Measurements from ENCODE around the gene FOXP2. TPM values are rescaled to one million over a fixed set of nuclear protein-coding genes. Genes with fewer than 3 reads are reported as not detected.
"Not testable (repeated sequence)": the region's sequence is repeated elsewhere in the genome, so short reads cannot be mapped to it uniquely, and the experiment has no call there.

Gene FOXP2
- total RNA-seq, 3 donors from 2014 or later (not counting 1 experiment from before 2014, with no cell fraction given), result not detected

DNA sequence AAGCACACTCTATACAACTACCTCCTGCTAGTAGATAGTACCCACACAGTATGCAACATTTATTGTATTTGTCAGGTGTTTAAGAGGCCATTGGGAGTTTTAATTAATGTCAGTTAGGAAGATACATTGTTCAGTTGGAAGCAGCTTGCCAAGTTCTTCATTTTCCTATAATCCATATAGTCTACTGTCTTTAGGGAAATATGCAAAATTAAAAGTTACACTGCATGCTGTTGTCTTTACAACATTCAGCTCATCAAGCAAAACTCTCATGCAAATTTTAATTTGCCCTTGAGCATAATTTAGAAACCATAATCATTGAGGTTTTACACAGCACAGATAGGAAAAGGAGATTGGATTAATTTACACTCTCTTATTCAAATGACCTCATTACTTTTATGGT is 17.4 kb downstream of the FOXP2 start:
- H3K27ac ChIP-seq (ENCODE audit: low read length), result no peak overlapping the region
- H3K4me3 ChIP-seq (ENCODE audit: low read length), result no peak overlapping the region
- TF ChIP-seq, protein P1, sequence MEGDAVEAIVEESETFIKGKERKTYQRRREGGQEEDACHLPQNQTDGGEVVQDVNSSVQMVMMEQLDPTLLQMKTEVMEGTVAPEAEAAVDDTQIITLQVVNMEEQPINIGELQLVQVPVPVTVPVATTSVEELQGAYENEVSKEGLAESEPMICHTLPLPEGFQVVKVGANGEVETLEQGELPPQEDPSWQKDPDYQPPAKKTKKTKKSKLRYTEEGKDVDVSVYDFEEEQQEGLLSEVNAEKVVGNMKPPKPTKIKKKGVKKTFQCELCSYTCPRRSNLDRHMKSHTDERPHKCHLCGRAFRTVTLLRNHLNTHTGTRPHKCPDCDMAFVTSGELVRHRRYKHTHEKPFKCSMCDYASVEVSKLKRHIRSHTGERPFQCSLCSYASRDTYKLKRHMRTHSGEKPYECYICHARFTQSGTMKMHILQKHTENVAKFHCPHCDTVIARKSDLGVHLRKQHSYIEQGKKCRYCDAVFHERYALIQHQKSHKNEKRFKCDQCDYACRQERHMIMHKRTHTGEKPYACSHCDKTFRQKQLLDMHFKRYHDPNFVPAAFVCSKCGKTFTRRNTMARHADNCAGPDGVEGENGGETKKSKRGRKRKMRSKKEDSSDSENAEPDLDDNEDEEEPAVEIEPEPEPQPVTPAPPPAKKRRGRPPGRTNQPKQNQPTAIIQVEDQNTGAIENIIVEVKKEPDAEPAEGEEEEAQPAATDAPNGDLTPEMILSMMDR (IDR thresholded peaks at IDR 0.05), result no peak
- H3K4me1 Mint-ChIP-seq, result no peaks in the 10 kb centered on the region
- H3K4me3 Mint-ChIP-seq, result no peak overlapping the region
- ATAC-seq (no peak), DNase-seq (no peak)
- H3K36me3 ChIP-seq (ENCODE audit: control insufficient read depth, insufficient read depth, low read length), result no peaks in the 10 kb centered on the region
- H3K9me3 Mint-ChIP-seq, result peaks cover 4 to 7% of the 10 kb centered on the region in 2 donors
- intact Hi-C loops (cut with micrococcal nuclease), result no loop called here
- H3K9me3 ChIP-seq (ENCODE audit: control insufficient read depth, insufficient read depth, low read length), result no peaks in the 10 kb centered on the region
- no peaks in the 10 kb centered on the region for H3K27me3 ChIP-seq (ENCODE audit: control insufficient read depth, insufficient read depth, low read length)
- no peaks in the 10 kb centered on the region for H3K36me3 Mint-ChIP-seq
- no peaks in the 10 kb centered on the region for H3K27me3 Mint-ChIP-seq (ENCODE audit: low read depth in 2 of 2)
- H3K4me1 ChIP-seq (ENCODE audit: control insufficient read depth, insufficient read depth, low read length), result no peaks in the 10 kb centered on the region
- H3K27ac Mint-ChIP-seq, result no peak overlapping the region

DNA sequence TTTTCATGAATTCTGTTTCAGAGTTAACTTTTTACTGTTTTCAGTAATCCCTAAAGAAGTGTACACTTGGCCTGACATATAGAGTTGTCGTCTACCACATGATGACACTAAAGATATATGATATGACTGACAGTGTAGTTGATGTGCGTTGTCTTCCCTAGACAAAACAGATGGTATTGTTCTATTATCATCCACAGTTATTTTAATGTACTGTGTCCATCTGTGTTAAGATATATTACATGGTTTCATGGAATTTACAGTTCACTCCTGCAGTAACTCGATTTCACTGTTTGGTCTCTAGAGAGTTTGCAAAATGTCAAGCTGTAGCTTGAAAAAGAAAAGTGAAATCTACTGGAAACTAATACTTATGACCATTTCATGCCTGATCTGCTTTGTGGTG is 18.1 kb downstream of the FOXP2 start:
- DNase-seq, result no peak
- Histone ChIP-seq H3K4me1 (ENCODE audit: control insufficient read depth, insufficient read depth, low read length) (no peaks in the 10 kb centered on the region), H3K4me3 (ENCODE audit: low read length) (no peak overlapping the region), H3K27ac (ENCODE audit: low read length) (no peak overlapping the region), H3K9me3 (ENCODE audit: control insufficient read depth, insufficient read depth, low read length) (no peaks in the 10 kb centered on the region), H3K27me3 (ENCODE audit: control insufficient read depth, insufficient read depth, low read length) (no peaks in the 10 kb centered on the region), H3K36me3 (ENCODE audit: control insufficient read depth, insufficient read depth, low read length) (no peaks in the 10 kb centered on the region)
- no peaks in the 10 kb centered on the region for H3K4me1 Mint-ChIP-seq
- ATAC-seq, result no peak
- intact Hi-C loops (cut with micrococcal nuclease), result no loop called here
- no peak overlapping the region for H3K4me3 Mint-ChIP-seq
- peaks cover 4 to 7% of the 10 kb centered on the region in 2 donors for H3K9me3 Mint-ChIP-seq
- TF ChIP-seq, protein P1 (IDR thresholded peaks at IDR 0.05), result no peak
- no peaks in the 10 kb centered on the region for H3K27me3 Mint-ChIP-seq (ENCODE audit: low read depth in 2 of 2)
- H3K27ac Mint-ChIP-seq, result no peak overlapping the region
- H3K36me3 Mint-ChIP-seq, result no peaks in the 10 kb centered on the region
- 89% methylated on average over 1 of the region's 3 CpGs for WGBS (ENCODE audit: insufficient coverage)

DNA sequence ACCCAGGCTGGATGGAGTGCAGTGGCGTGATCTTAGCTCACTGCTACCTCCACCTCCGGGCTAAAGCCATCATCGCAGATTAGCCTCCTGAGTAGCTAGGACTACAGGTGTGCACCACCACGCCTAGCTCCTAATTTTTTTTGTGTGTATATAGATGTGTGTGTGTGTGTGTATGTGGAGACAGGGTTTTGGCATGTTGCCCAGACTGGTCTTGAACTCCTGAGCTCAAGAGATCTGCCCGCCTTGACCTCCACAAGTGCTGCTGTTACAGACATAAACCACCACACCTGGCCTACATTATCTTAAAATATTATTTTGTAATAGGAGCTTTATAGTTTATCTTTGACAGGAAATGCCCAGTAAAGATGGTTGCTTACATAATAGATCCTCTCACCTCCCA is 25.0 kb downstream of the FOXP2 start:
- H3K9me3 Mint-ChIP-seq, result peaks cover 8 to 13% of the 10 kb centered on the region in 2 donors
- 91% methylated on average over 4 of the region's 5 CpGs for WGBS (ENCODE audit: insufficient coverage)
- TF ChIP-seq, protein P1 (IDR thresholded peaks at IDR 0.05), result no peak

DNA sequence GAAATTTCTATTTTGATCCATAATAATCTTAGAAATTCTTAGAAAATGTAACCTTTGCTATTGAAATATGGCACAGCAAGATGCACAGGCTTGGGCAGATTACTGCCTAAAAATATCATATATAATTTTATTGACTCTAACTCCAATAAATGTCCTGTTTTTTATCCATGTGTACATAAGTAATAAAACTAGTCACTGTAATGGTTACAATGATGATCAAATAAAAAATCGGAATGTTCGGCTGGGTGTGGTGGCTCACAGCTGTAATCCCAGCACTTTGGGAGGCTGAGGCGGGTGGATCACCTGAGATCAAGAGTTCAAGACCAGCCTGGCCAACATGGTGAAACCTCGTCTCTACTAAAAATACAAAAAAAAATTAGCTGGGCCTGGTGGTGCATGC is 26.3 kb downstream of the FOXP2 start:
- H3K27me3 Mint-ChIP-seq (ENCODE audit: low read depth in 2 of 2); H3K4me3 Mint-ChIP-seq; H3K4me1 ChIP-seq (ENCODE audit: control insufficient read depth, insufficient read depth, low read length); H3K4me3 ChIP-seq (ENCODE audit: low read length); intact Hi-C loops (cut with micrococcal nuclease); H3K36me3 Mint-ChIP-seq; H3K36me3 ChIP-seq (ENCODE audit: control insufficient read depth, insufficient read depth, low read length); ATAC-seq; H3K9me3 ChIP-seq (ENCODE audit: control insufficient read depth, insufficient read depth, low read length); H3K27me3 ChIP-seq (ENCODE audit: control insufficient read depth, insufficient read depth, low read length); H3K27ac Mint-ChIP-seq; H3K4me1 Mint-ChIP-seq; H3K27ac ChIP-seq (ENCODE audit: low read length); DNase-seq; H3K9me3 Mint-ChIP-seq: not testable (repeated sequence)
- 93% methylated on average over 4 of the region's 4 CpGs for WGBS (ENCODE audit: insufficient coverage)

More for the DNA sequence above, 25.0 kb downstream of the FOXP2 start:
- no peak for ATAC-seq
- no peaks in the 10 kb centered on the region for H3K27me3 Mint-ChIP-seq (ENCODE audit: low read depth in 2 of 2)
- H3K4me3 Mint-ChIP-seq, result no peak overlapping the region
- no peaks in the 10 kb centered on the region for H3K36me3 ChIP-seq (ENCODE audit: control insufficient read depth, insufficient read depth, low read length)
- no peak overlapping the region for H3K4me3 ChIP-seq (ENCODE audit: low read length)
- no peaks in the 10 kb centered on the region for H3K27me3 ChIP-seq (ENCODE audit: control insufficient read depth, insufficient read depth, low read length)
- H3K27ac Mint-ChIP-seq, result no peak overlapping the region
- no peaks in the 10 kb centered on the region for H3K4me1 ChIP-seq (ENCODE audit: control insufficient read depth, insufficient read depth, low read length)
- no peak for DNase-seq
- no peaks in the 10 kb centered on the region for H3K9me3 ChIP-seq (ENCODE audit: control insufficient read depth, insufficient read depth, low read length)
- H3K27ac ChIP-seq (ENCODE audit: low read length), result no peak overlapping the region
- intact Hi-C loops (cut with micrococcal nuclease), result no loop called here
- no peaks in the 10 kb centered on the region for H3K36me3 Mint-ChIP-seq
- H3K4me1 Mint-ChIP-seq, result no peaks in the 10 kb centered on the region
